Activated naive CD8-positive, alpha-beta T cell treated with anti-CD3 and anti-CD28 coated beads for 36 hours (primary cell): ENCODE results near the gene GCLC. TPM values are rescaled to one million over a fixed set of nuclear protein-coding genes. Genes with fewer than 3 reads are reported as not detected.
"Not testable (repeated sequence)": the region's sequence is repeated elsewhere in the genome, so short reads cannot be mapped to it uniquely, and the experiment has no call there.

Source experiments
- DNase-seq: peaks from one replicate; pipeline ENCODE4 v3.0.0; 2021
- H3K27ac Mint-ChIP-seq: one replicate; pipeline ENCODE4 v1.8.0; 2022; ENCODE audit warnings: mild to moderate bottlenecking, moderate library complexity, mixed read lengths
- H3K27me3 Mint-ChIP-seq: one replicate; pipeline ENCODE4 v1.8.0; 2022; ENCODE audit warnings: mild to moderate bottlenecking, mixed read lengths
- H3K36me3 Mint-ChIP-seq: one replicate; pipeline ENCODE4 v1.8.0; 2021; ENCODE audit warnings: mild to moderate bottlenecking, mixed read lengths
- H3K4me1 Mint-ChIP-seq: one replicate; pipeline ENCODE4 v1.8.0; 2021; ENCODE audit warnings: mixed read lengths
- H3K4me3 Mint-ChIP-seq: one replicate; pipeline ENCODE4 v1.8.0; 2022; ENCODE audit warnings: mild to moderate bottlenecking, moderate library complexity, mixed read lengths
- H3K9me3 Mint-ChIP-seq: one replicate; pipeline ENCODE4 v1.8.0; 2022; ENCODE audit warnings: mixed read lengths
- total RNA-seq, 2 experiments: library from RNA; stranded (reverse); gene quantifications; one replicate each; pipeline ENCODE4 v1.2.3, GENCODE V29; 2021

The GCLC gene
- total RNA-seq, 2 experiments from 2014 or later = 25.3 to 29.6 TPM

- Mint-ChIP-seq H3K27ac (no peak overlapping the region), H3K9me3 (no peaks in the 10 kb centered on the region), H3K36me3 (no peaks in the 10 kb centered on the region), H3K4me1 (peaks cover 5% of the 10 kb centered on the region), H3K27me3 (peaks cover 16% of the 10 kb centered on the region), H3K4me3 (no peak overlapping the region)
- no peak for DNase-seq
Measured at GRCh38 chr6:53496797-53497375, 48.0 kb downstream of the GCLC start.

DNA sequence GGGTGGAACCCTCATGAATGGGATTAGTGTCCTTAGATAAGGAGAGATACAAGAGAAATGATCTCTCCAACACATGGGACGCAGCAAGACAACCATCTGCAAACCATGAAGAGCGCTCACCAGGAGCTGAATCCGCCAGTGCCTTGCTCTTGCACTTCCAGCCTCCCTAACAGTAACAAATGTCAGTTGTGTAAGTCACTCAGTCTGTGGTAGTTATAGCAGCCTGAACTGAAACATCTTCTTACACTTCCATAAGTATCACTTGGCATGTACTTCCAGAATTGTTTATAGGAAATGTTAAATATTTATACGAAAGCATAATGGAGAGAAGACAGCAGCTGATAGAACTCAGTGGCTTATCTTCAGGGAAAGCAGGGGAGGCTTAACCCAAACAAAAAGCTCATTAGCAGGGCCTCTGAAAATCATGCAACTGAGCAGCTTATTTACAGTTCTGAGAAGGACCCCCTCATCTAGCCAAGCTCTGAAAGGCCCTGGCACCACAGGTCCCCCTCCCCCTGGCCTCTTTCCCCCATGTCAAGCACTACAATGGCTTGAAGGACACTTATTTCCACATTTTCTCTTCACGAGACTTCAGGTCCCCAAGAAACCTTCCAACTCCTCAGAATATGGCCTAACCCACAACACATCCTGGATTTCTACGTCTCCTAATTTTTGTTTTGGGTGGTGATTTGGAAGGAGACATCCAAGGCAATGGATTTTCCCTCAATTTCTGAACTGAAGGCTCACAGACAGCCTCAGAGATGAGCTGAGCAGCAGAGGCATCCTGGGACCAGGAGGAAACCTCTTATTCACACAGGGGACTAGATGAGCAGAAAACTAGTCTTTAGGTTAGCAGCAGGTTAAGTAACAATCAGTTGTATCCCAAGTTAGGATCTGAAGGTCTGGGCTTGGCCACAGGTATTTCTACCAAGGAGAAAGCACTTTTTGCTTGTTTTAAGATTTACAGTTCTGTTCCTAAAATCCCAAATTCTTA, 49.1 kb downstream of the GCLC start:
- Mint-ChIP-seq H3K4me1 (peaks cover 5% of the 10 kb centered on the region), H3K9me3 (no peaks in the 10 kb centered on the region), H3K27ac (no peak overlapping the region), H3K27me3 (peaks cover 25% of the 10 kb centered on the region), H3K4me3 (no peak overlapping the region), H3K36me3 (no peaks in the 10 kb centered on the region)
- DNase-seq = no peak

DNA sequence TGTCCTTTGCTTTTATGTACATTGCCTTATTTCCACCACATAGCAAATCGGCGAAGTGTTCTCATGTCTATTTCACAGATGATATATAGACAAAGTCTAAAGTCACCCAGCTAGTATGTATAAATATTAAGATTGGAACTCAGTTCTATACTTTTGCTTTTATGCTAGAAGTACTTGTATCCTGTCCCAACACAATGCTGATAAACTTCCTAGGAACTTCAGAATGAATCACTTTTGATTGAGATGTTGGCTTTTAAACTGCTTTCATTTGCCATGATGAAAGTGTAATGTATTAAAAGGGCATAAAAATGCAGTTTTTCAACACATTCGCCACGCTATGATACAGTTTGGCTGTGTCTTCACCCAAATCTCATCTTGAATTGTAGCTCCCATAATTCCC, 50.8 kb downstream of the GCLC start:
- Mint-ChIP-seq H3K4me3 (no peak overlapping the region), H3K27ac (no peak overlapping the region)

GRCh38 chr6:53493635-53494025, 51.3 kb downstream of the GCLC start:
- Mint-ChIP-seq H3K4me1 (peaks cover 5% of the 10 kb centered on the region), H3K9me3 (no peaks in the 10 kb centered on the region), H3K4me3 (no peak overlapping the region), H3K27me3 (peaks cover 35% of the 10 kb centered on the region), H3K36me3 (no peaks in the 10 kb centered on the region), H3K27ac (no peak overlapping the region)
- no peak for DNase-seq

More for the DNA sequence above, 50.8 kb downstream of the GCLC start:
- H3K27me3 Mint-ChIP-seq = peaks cover 35% of the 10 kb centered on the region
- DNase-seq = no peak
- no peaks in the 10 kb centered on the region for H3K36me3 Mint-ChIP-seq
- peaks cover 5% of the 10 kb centered on the region for H3K4me1 Mint-ChIP-seq
- no peaks in the 10 kb centered on the region for H3K9me3 Mint-ChIP-seq

- peaks cover 5% of the 10 kb centered on the region for H3K4me1 Mint-ChIP-seq
- no peak overlapping the region for H3K4me3 Mint-ChIP-seq
- H3K27ac Mint-ChIP-seq = no peak overlapping the region
- peak; percentile 39 for DNase-seq
- H3K9me3 Mint-ChIP-seq = no peaks in the 10 kb centered on the region
- peaks cover 36% of the 10 kb centered on the region for H3K27me3 Mint-ChIP-seq
- no peaks in the 10 kb centered on the region for H3K36me3 Mint-ChIP-seq
Measured at GRCh38 chr6:53492860-53493634, 51.9 kb downstream of the GCLC start.

DNA sequence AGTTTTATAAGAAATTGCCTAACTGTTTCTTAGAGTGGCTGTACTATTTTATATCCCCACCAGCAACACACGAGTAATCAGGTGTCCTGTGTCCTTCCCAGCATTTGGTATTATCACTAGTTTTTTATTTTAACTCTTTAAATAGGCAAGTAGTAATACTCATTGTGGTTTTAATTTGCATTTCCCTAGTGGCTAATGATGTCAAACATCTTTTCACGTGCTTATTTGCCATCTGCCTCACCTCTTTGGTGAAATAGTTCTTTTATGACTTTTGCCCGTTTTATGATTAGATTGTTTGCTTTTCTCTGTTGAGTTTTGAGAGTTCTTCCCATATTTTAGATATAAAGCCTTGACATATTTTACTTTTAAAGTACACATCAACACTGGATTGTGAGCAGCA, 57.8 kb downstream of the GCLC start:
- H3K36me3 Mint-ChIP-seq = no peaks in the 10 kb centered on the region
- H3K27ac Mint-ChIP-seq = no peak overlapping the region
- H3K4me3 Mint-ChIP-seq = no peak overlapping the region
- peaks cover 5% of the 10 kb centered on the region for H3K4me1 Mint-ChIP-seq
- no peaks in the 10 kb centered on the region for H3K9me3 Mint-ChIP-seq
- no peak for DNase-seq
- H3K27me3 Mint-ChIP-seq = peaks cover 52% of the 10 kb centered on the region

- no peak for DNase-seq
- Mint-ChIP-seq H3K4me1 (peaks cover 5% of the 10 kb centered on the region), H3K27ac (no peak overlapping the region), H3K27me3 (peaks cover 48% of the 10 kb centered on the region), H3K4me3 (no peak overlapping the region), H3K36me3 (no peaks in the 10 kb centered on the region), H3K9me3 (no peaks in the 10 kb centered on the region)
Measured at GRCh38 chr6:53486679-53487078, 58.2 kb downstream of the GCLC start.

GRCh38 chr6:53484476-53485280, 60.2 kb downstream of the GCLC start:
- Mint-ChIP-seq H3K27me3 (peaks cover 40% of the 10 kb centered on the region), H3K27ac (no peak overlapping the region), H3K4me1 (peaks cover 8% of the 10 kb centered on the region), H3K9me3 (no peaks in the 10 kb centered on the region), H3K4me3 (no peak overlapping the region), H3K36me3 (no peaks in the 10 kb centered on the region)
- DNase-seq = peak; percentile 19

GRCh38 chr6:53483423-53484353, 61.2 kb downstream of the GCLC start:
- Mint-ChIP-seq H3K36me3 (no peaks in the 10 kb centered on the region), H3K4me1 (peaks cover 8% of the 10 kb centered on the region), H3K9me3 (no peaks in the 10 kb centered on the region), H3K4me3 (no peak overlapping the region), H3K27me3 (peaks cover 35% of the 10 kb centered on the region), H3K27ac (no peak overlapping the region)
- DNase-seq = no peak

DNA sequence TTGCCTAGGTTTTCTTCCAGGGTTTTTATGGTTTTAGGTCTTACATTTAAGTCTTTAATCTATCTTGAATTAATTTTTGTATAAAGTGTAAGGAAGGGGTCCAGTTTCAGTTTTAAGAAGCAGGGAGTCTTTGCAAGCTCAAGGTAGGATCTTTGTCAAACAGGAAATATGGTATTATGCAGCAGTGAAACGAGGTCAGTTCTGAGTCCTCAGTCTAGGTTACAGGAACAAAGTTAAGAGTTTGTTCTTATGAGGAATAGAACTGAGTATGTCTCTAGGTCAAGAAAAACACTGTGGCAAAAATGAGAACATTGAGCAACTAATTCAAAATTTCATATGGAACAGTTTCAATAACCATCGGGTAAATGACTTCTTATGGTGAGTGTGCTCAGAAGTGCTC, 63.6 kb downstream of the GCLC start:
- H3K27me3 Mint-ChIP-seq = peaks cover 20% of the 10 kb centered on the region
- no peak overlapping the region for H3K27ac Mint-ChIP-seq
- peaks cover 8% of the 10 kb centered on the region for H3K4me1 Mint-ChIP-seq
- H3K9me3 Mint-ChIP-seq = no peaks in the 10 kb centered on the region
- DNase-seq = no peak
- no peak overlapping the region for H3K4me3 Mint-ChIP-seq
- no peaks in the 10 kb centered on the region for H3K36me3 Mint-ChIP-seq

- H3K4me1 Mint-ChIP-seq, H3K4me3 Mint-ChIP-seq, DNase-seq, H3K27ac Mint-ChIP-seq, H3K9me3 Mint-ChIP-seq, H3K36me3 Mint-ChIP-seq: not testable (repeated sequence)
- H3K27me3 Mint-ChIP-seq = peaks cover 15% of the 10 kb centered on the region
Measured at GRCh38 chr6:53480774-53481173, 64.1 kb downstream of the GCLC start.

DNA sequence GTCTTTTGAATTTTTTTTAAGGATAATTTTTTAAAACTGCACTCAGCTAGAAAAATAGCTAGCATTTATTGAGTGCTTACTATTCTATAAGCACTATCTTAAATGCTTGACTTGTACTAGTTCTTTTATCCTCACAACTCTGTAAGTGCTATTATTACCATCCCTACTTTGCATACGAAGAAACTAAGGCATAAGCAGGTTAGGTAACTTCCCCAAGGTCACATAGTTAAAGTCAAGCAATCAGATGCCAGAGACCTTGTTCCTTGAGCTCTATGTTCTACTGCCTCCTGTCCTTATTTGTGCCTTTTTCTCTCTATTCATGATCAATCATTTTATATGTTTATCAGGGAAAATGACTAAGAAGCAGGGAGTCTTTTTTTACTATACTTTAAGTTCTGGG, 65.0 kb downstream of the GCLC start:
- Mint-ChIP-seq H3K27me3 (peaks cover 11% of the 10 kb centered on the region), H3K4me1 (peaks cover 8% of the 10 kb centered on the region), H3K36me3 (no peaks in the 10 kb centered on the region), H3K4me3 (no peak overlapping the region), H3K9me3 (no peaks in the 10 kb centered on the region), H3K27ac (no peak overlapping the region)
- DNase-seq = no peak

DNA sequence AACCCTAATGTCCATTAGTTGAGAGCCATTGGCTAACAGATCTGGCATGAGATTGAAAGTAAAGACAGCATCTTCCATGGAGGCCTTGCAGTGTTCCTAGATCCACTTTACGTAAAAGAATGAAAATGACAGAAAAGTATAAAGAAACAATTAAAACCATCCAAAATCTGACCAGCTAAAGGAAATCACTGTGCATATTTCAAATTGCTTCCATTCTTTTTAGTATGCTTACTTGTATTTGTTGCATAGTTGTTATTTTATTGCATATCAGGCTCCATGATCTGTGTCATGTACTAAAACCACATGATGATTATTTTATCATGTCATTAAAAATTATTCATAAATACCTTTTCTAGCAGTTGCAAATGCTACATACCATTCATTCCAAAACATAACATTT, 67.9 kb downstream of the GCLC start:
- no peaks in the 10 kb centered on the region for H3K36me3 Mint-ChIP-seq
- H3K27ac Mint-ChIP-seq = no peak overlapping the region
- peaks cover 3% of the 10 kb centered on the region for H3K4me1 Mint-ChIP-seq
- H3K9me3 Mint-ChIP-seq = no peaks in the 10 kb centered on the region
- H3K4me3 Mint-ChIP-seq = no peak overlapping the region
- no peak for DNase-seq
- peaks cover 4% of the 10 kb centered on the region for H3K27me3 Mint-ChIP-seq

DNA sequence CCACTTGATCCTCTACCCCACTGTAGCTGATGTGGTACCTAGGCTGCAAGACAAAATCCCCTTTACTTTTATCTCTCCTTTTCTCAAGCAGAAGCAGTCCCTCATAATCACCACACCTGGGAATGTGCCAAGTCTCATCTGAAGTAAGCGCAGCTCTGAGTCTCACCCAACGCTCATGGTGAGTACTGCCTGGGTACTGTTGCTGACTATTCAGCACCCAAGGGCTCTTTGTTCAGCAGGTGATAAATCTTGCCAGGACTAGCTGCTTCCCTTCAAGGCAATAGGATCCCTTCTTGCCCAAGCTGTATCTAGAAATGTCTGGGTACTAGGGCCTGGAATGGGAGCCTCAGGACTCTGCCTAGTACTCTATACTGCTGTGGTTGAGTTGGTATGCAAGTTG, 70.9 kb downstream of the GCLC start:
- Mint-ChIP-seq H3K27me3 (peaks cover 3% of the 10 kb centered on the region), H3K27ac (no peak overlapping the region), H3K9me3 (no peaks in the 10 kb centered on the region), H3K4me1 (peaks cover 4% of the 10 kb centered on the region), H3K36me3 (no peaks in the 10 kb centered on the region), H3K4me3 (no peak overlapping the region)
- DNase-seq = no peak
